Measurements from ENCODE around the gene DLX3.
A peak's percentile ranks its signal among the peaks of the same experiment; 100 is the strongest.

The DLX3 gene

GRCh38 chr17:49992191-49992932 is 2.7 kb downstream of the DLX3 start:
- no peak for DNase-seq (ENCODE audit: low read depth)

- no peak for DNase-seq (ENCODE audit: low read depth)
These were observed 3.6 kb downstream of the DLX3 start for GRCh38 chr17:49991409-49991808.

GRCh38 chr17:49990921-49991320 is 4.1 kb downstream of the DLX3 start:
- DNase-seq (ENCODE audit: low read depth) = no peak

- DNase-seq (ENCODE audit: low read depth) = no peak
These were observed 4.7 kb downstream of the DLX3 start for GRCh38 chr17:49990331-49990730.

GRCh38 chr17:49989518-49989880 is 5.5 kb downstream of the DLX3 start:
- DNase-seq (ENCODE audit: low read depth) = no peak

- DNase-seq (ENCODE audit: low read depth) = peak; percentile 40
These were observed 7.2 kb downstream of the DLX3 start for GRCh38 chr17:49987681-49988441.

- DNase-seq (ENCODE audit: low read depth) = no peak
These were observed 7.8 kb downstream of the DLX3 start for GRCh38 chr17:49987290-49987585.

GRCh38 chr17:49986396-49987289 is 8.4 kb downstream of the DLX3 start:
- DNase-seq (ENCODE audit: low read depth) = no peak

- DNase-seq (ENCODE audit: low read depth) = no peak
These were observed 9.6 kb downstream of the DLX3 start for GRCh38 chr17:49985310-49985990.

GRCh38 chr17:49984776-49985175 is 10.2 kb downstream of the DLX3 start:
- DNase-seq (ENCODE audit: low read depth) = no peak

GRCh38 chr17:49984283-49984682 is 10.7 kb downstream of the DLX3 start:
- no peak for DNase-seq (ENCODE audit: low read depth)

- no peak for DNase-seq (ENCODE audit: low read depth)
These were observed 14.3 kb downstream of the DLX3 start for GRCh38 chr17:49980703-49981197.

GRCh38 chr17:49979748-49980479 is 15.1 kb downstream of the DLX3 start:
- no peak for DNase-seq (ENCODE audit: low read depth)

- no peak for DNase-seq (ENCODE audit: low read depth)
These were observed 16.5 kb downstream of the DLX3 start for GRCh38 chr17:49978501-49978900.

GRCh38 chr17:49977463-49978389 is 17.3 kb downstream of the DLX3 start:
- DNase-seq (ENCODE audit: low read depth) = no peak

GRCh38 chr17:49976828-49977202 is 18.2 kb downstream of the DLX3 start:
- no peak for DNase-seq (ENCODE audit: low read depth)

GRCh38 chr17:49976163-49976827 is 18.7 kb downstream of the DLX3 start:
- no peak for DNase-seq (ENCODE audit: low read depth)

- no peak for DNase-seq (ENCODE audit: low read depth)
These were observed 19.5 kb downstream of the DLX3 start for GRCh38 chr17:49975531-49975930.

- no peak for DNase-seq (ENCODE audit: low read depth)
These were observed 21.8 kb downstream of the DLX3 start for GRCh38 chr17:49973271-49973615.
